Adrenal gland (tissue), 5 donors: ENCODE results near the gene VWA8.

Source experiments
- CTCF ChIP-seq, 6 experiments: fragments of 450-650 bp in 4 of 6; fragments of 200-600 bp in 2 of 6; sonication (generic) in 1 of 6; IDR thresholded peaks; 1 replicate in 5 of 6; 2 replicates in 1 of 6; pipeline versions ENCODE4 v1.5.1 to v1.8.0; 2016 to 2021; ENCODE audit warnings: antibody characterized with exemption in 6 of 6, mild to moderate bottlenecking in 2 of 6, moderate library complexity in 1 of 6
- POLR2A ChIP-seq, 2 donors: fragments of 450-650 bp; IDR thresholded peaks; one replicate each; pipeline ENCODE4 v1.6.1; 2017; ENCODE audit warnings: antibody characterized with exemption in 2 of 2, mild to moderate bottlenecking in 2 of 2, moderate library complexity in 1 of 2
- donor health status: DM: no; HTN: no; CAD: no.

GRCh38 chr13:41917641-41918040 is 43.3 kb downstream of the VWA8 start:
- TF ChIP-seq POLR2A (IDR thresholded peaks at IDR 0.05) (no peak), CTCF (IDR thresholded peaks at IDR 0.05) (no peak)
